ENCODE results near the gene ATP10D. TPM values are rescaled to one million over a fixed set of nuclear protein-coding genes. Genes with fewer than 3 reads are reported as not detected.

The ATP10D gene
- total RNA-seq, 1 donor from 2014 or later: 8.0 TPM

- intact Hi-C loops (cut with DNase I): no loop called here
- no peak for ATAC-seq
- no peak for DNase-seq (ENCODE audit: missing footprints)
These were observed 139.0 kb downstream of the ATP10D start for GRCh38 chr4:47624031-47624441.

- intact Hi-C loops (cut with DNase I): no loop called here
- ATAC-seq: no peak
- no peak for DNase-seq (ENCODE audit: missing footprints)
These were observed 146.1 kb downstream of the ATP10D start for GRCh38 chr4:47631161-47631560.

GRCh38 chr4:47639531-47639930 is 154.5 kb downstream of the ATP10D start:
- ATAC-seq: no peak
- no peak for DNase-seq (ENCODE audit: missing footprints)
- intact Hi-C loops (cut with DNase I): no loop called here

GRCh38 chr4:47640911-47641310 is 155.8 kb downstream of the ATP10D start:
- DNase-seq (ENCODE audit: missing footprints) (no peak), ATAC-seq (no peak)
- intact Hi-C loops (cut with DNase I): no loop called here

- ATAC-seq (no peak), DNase-seq (ENCODE audit: missing footprints) (no peak)
- intact Hi-C loops (cut with DNase I): no loop called here
These were observed 156.7 kb downstream of the ATP10D start for GRCh38 chr4:47641755-47642154.

- intact Hi-C loops (cut with DNase I): no loop called here
- no peak for ATAC-seq
- no peak for DNase-seq (ENCODE audit: missing footprints)
These were observed 157.2 kb downstream of the ATP10D start for GRCh38 chr4:47642191-47642830.

Other genes starting within 250 kb of the ATP10D start
- 17.2 TPM for gene COMMD8, start 21.6 kb upstream of the ATP10D start, total RNA-seq

Measured in Right ventricle myocardium inferior (tissue), 1 donor.